Liver (tissue), 9 donors: ENCODE measurements around the gene KSR2. TPM values are rescaled to one million over a fixed set of nuclear protein-coding genes. Genes with fewer than 3 reads are reported as not detected.

Experiments
- DNase-seq: peaks from one replicate; pipeline ENCODE4 v3.0.0-alpha.2; 2017; ENCODE audit warnings: low spot score
- H3K27ac ChIP-seq, 2 donors: one replicate each; pipeline ENCODE4 v1.7.0; 2013; ENCODE audit warnings: inconsistent platforms in 2 of 2, low read length in 2 of 2, control low read depth in 1 of 2, low read depth in 1 of 2, mild to moderate bottlenecking in 1 of 2
- H3K27me3 ChIP-seq, 4 donors: one replicate each; pipeline versions ENCODE4 v1.6.1 to v1.7.0; 2013; ENCODE audit warnings: low read length in 3 of 4, inconsistent platforms in 1 of 4, mild to moderate bottlenecking in 1 of 4, moderate library complexity in 1 of 4; ENCODE audit not compliant: control insufficient read depth in 4 of 4, insufficient read depth in 4 of 4
- H3K36me3 ChIP-seq, 4 donors: one replicate each; pipeline versions ENCODE4 v1.6.1 to v1.7.0; 2013; ENCODE audit warnings: low read length in 3 of 4, mild to moderate bottlenecking in 3 of 4, low read depth in 1 of 4, moderate library complexity in 1 of 4; ENCODE audit not compliant: control insufficient read depth in 4 of 4, insufficient read depth in 3 of 4
- H3K4me1 ChIP-seq, 4 donors: one replicate each; pipeline versions ENCODE4 v1.6.1 to v1.7.0; 2013; ENCODE audit warnings: low read length in 3 of 4, mild to moderate bottlenecking in 3 of 4, moderate library complexity in 1 of 4; ENCODE audit not compliant: control insufficient read depth in 4 of 4, insufficient read depth in 4 of 4
- H3K4me3 ChIP-seq, 3 donors: one replicate each; pipeline versions ENCODE4 v1.6.1 to v1.7.0; 2013; ENCODE audit warnings: low read length in 3 of 3, control low read depth in 1 of 3, low read depth in 1 of 3, mild to moderate bottlenecking in 1 of 3
- H3K9ac ChIP-seq, 2 donors: one replicate each; pipeline ENCODE4 v1.7.0; 2013; ENCODE audit warnings: low read length in 2 of 2, mild to moderate bottlenecking in 2 of 2, moderate library complexity in 2 of 2, control low read depth in 1 of 2, low read depth in 1 of 2
- H3K9me3 ChIP-seq, 4 donors: one replicate each; pipeline versions ENCODE4 v1.6.1 to v1.7.0; 2013; ENCODE audit warnings: low read length in 3 of 4; ENCODE audit not compliant: control insufficient read depth in 4 of 4
- EGR1 ChIP-seq, 2 donors: IDR thresholded peaks; 2 replicates each; pipeline ENCODE4 v1.6.1; 2016 to 2018; ENCODE audit warnings: antibody characterized with exemption in 2 of 2, low read depth in 2 of 2
- FOXA1 ChIP-seq: IDR thresholded peaks from 2 replicates; pipeline ENCODE4 v1.6.1; 2016; ENCODE audit warnings: antibody characterized with exemption
- FOXA2 ChIP-seq: IDR thresholded peaks from 2 replicates; pipeline ENCODE4 v1.6.1; 2016; ENCODE audit warnings: antibody characterized with exemption
- GABPA ChIP-seq, 2 donors: IDR thresholded peaks in 1 of 2; conservative IDR thresholded peaks in 1 of 2; 2 replicates each; pipeline ENCODE4 v1.6.1; 2016; ENCODE audit warnings: antibody characterized with exemption in 2 of 2, mild to moderate bottlenecking in 1 of 2, moderate library complexity in 1 of 2
- HNF4A ChIP-seq, 2 donors: conservative IDR thresholded peaks; 2 replicates each; pipeline ENCODE4 v1.6.1; 2016; ENCODE audit warnings: antibody characterized with exemption in 2 of 2, mild to moderate bottlenecking in 2 of 2
- HNF4G ChIP-seq: IDR thresholded peaks from 2 replicates; pipeline ENCODE4 v1.6.1; 2016; ENCODE audit warnings: antibody characterized with exemption
- JUND ChIP-seq, 2 donors: IDR thresholded peaks; 2 replicates each; pipeline ENCODE4 v1.6.1; 2016; ENCODE audit warnings: antibody characterized with exemption in 2 of 2
- NR2F2 ChIP-seq: IDR thresholded peaks from 2 replicates; pipeline ENCODE4 v1.6.1; 2016; ENCODE audit warnings: antibody characterized with exemption
- RAD21 ChIP-seq, 2 donors: IDR thresholded peaks; 2 replicates each; pipeline ENCODE4 v1.6.1; 2016; ENCODE audit warnings: antibody characterized with exemption in 2 of 2, mild to moderate bottlenecking in 2 of 2
- RXRA ChIP-seq, 2 donors: IDR thresholded peaks; 2 replicates each; pipeline ENCODE4 v1.6.1; 2017 to 2018; ENCODE audit warnings: antibody characterized with exemption in 2 of 2, mild to moderate bottlenecking in 1 of 2
- SP1 ChIP-seq: IDR thresholded peaks from 2 replicates; pipeline ENCODE4 v1.6.1; 2018; ENCODE audit warnings: antibody characterized with exemption, mild to moderate bottlenecking
- TAF1 ChIP-seq: conservative IDR thresholded peaks from 2 replicates; pipeline ENCODE4 v1.6.1; 2016; ENCODE audit warnings: antibody characterized with exemption, mild to moderate bottlenecking
- YY1 ChIP-seq: IDR thresholded peaks from 2 replicates; pipeline ENCODE4 v1.6.1; 2016; ENCODE audit warnings: antibody characterized with exemption, mild to moderate bottlenecking
- WGBS: extraction: QIAGEN DNeasy Blood & Tissue Kit; methylation state at CpG from one replicate; pipeline ENCODE4 v1.1.7; 2013; 5-methylcytosine and 5-hydroxymethylcytosine counted together
- polyA plus RNA-seq, 2 donors: library from polyadenylated mRNA; stranded (reverse) in 1 of 2; unstranded in 1 of 2; fragments of 200-250 nt in 1 of 2; fragments of >200 nt in 1 of 2; fragmentation: Nextera tagmentation in 1 of 2; extraction: Ambion mirVana in 1 of 2; gene quantifications; one replicate each; pipeline versions ENCODE4 v1.2.1 to v1.2.3, GENCODE V29; 2013 to 2015
- total RNA-seq, 2 donors: library from RNA; depleted of rRNA; stranded (reverse); fragments of >200 nt; gene quantifications; one replicate each; pipeline ENCODE4 v1.2.3, GENCODE V29; 2014
- TF ChIP-seq, protein P1 (sequence below): IDR thresholded peaks from 2 replicates; pipeline ENCODE4 v1.6.1; 2016; ENCODE audit warnings: antibody characterized with exemption, mild to moderate bottlenecking
- TF ChIP-seq, protein P2 (sequence below): IDR thresholded peaks from 2 replicates; pipeline ENCODE4 v1.6.1; 2016; ENCODE audit warnings: antibody characterized with exemption
- TF ChIP-seq, protein P3 (sequence below): IDR thresholded peaks from 2 replicates; pipeline ENCODE4 v1.6.1; 2016; ENCODE audit warnings: antibody characterized with exemption
- TF ChIP-seq, protein P4 (sequence below): IDR thresholded peaks from 2 replicates; pipeline ENCODE4 v1.6.1; 2016; ENCODE audit warnings: antibody characterized with exemption
- TF ChIP-seq, protein P5 (sequence below): fragments of 150-350 bp; IDR thresholded peaks from 2 replicates; pipeline ENCODE4 v1.5.1; 2017; ENCODE audit warnings: improper control_type of control experiment, low read depth, low read length; ENCODE audit not compliant: missing input control
- donor health status: healthy.
- donor health status: healthy.
- donor health status: healthy.
- donor health status: healthy.
- donor health status: healthy.

Gene KSR2
- total and polyA plus RNA-seq, 4 donors: under 0.01 to 0.02 (median under 0.01) TPM; not detected in 1

DNA sequence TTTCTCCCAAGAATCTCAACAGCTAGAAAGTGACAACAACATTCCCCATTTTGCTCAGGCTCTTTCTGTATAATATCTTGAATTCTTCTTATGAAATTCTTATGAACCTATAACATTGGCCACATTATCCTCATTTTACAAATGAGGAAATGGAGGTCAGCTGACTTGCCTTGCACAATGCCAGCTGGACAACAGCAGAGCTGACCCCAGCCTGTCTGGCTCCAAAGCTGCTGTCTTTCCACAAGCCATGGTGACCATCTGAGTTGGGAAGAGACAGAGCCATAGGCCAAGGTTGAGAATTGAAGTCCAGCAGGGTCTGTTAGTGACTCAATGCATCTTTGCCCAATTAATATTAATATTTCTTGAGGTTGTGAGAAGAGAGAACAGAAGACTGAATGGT lies 87.3 kb downstream of the KSR2 start:
- Histone ChIP-seq H3K27ac (no peak overlapping the region), H3K36me3 (no peaks in the 10 kb centered on the region), H3K9ac (no peak overlapping the region), H3K9me3 (no peaks in the 10 kb centered on the region), H3K4me1 (no peaks in the 10 kb centered on the region), H3K4me3 (no peak overlapping the region), H3K27me3 (no peaks in the 10 kb centered on the region)
- TF ChIP-seq EGR1 (IDR thresholded peaks at IDR 0.05; ENCODE audit: low read depth in 2 of 2) (no peak), TAF1 (no peak), FOXA1 (no peak), SP1 (no peak), RXRA (IDR thresholded peaks at IDR 0.05) (no peak), NR2F2 (no peak), RAD21 (IDR thresholded peaks at IDR 0.05) (no peak), HNF4G (no peak)
- TF ChIP-seq, protein P1, sequence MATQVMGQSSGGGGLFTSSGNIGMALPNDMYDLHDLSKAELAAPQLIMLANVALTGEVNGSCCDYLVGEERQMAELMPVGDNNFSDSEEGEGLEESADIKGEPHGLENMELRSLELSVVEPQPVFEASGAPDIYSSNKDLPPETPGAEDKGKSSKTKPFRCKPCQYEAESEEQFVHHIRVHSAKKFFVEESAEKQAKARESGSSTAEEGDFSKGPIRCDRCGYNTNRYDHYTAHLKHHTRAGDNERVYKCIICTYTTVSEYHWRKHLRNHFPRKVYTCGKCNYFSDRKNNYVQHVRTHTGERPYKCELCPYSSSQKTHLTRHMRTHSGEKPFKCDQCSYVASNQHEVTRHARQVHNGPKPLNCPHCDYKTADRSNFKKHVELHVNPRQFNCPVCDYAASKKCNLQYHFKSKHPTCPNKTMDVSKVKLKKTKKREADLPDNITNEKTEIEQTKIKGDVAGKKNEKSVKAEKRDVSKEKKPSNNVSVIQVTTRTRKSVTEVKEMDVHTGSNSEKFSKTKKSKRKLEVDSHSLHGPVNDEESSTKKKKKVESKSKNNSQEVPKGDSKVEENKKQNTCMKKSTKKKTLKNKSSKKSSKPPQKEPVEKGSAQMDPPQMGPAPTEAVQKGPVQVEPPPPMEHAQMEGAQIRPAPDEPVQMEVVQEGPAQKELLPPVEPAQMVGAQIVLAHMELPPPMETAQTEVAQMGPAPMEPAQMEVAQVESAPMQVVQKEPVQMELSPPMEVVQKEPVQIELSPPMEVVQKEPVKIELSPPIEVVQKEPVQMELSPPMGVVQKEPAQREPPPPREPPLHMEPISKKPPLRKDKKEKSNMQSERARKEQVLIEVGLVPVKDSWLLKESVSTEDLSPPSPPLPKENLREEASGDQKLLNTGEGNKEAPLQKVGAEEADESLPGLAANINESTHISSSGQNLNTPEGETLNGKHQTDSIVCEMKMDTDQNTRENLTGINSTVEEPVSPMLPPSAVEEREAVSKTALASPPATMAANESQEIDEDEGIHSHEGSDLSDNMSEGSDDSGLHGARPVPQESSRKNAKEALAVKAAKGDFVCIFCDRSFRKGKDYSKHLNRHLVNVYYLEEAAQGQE: no peak
- TF ChIP-seq, protein P2, sequence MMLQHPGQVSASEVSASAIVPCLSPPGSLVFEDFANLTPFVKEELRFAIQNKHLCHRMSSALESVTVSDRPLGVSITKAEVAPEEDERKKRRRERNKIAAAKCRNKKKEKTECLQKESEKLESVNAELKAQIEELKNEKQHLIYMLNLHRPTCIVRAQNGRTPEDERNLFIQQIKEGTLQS: no peak
- no peak for DNase-seq

DNA sequence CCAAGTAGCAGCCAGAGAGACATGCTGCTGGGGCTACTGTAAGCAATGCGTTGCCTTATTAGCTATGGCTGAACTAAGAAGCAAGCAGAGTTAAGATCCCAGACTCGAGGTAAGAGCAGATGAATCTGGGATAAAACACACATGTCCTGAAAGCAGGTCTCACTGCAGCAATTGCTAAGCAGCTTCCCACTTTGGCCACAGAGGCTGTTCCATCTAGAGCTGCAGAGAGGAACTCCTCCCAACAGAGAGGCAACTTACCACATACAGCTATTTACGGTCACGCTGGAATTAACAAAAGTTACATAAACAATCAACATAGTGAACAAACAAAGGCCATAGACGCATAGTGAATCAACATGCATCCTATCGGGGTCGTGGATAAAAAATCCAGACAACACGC lies 90.2 kb downstream of the KSR2 start:
- TF ChIP-seq FOXA2 (no peak), HNF4G (no peak), RXRA (IDR thresholded peaks at IDR 0.05) (no peak), HNF4A (conservative IDR thresholded peaks at IDR 0.05) (no peak), EGR1 (IDR thresholded peaks at IDR 0.05; ENCODE audit: low read depth in 2 of 2) (no peak), GABPA (IDR thresholded peaks at IDR 0.05 in 1 of 2, conservative IDR thresholded peaks at IDR 0.05 in 1 of 2) (no peak), RAD21 (IDR thresholded peaks at IDR 0.05) (no peak), NR2F2 (no peak), YY1 (no peak), FOXA1 (no peak), SP1 (no peak), JUND (IDR thresholded peaks at IDR 0.05) (no peak), TAF1 (no peak)
- TF ChIP-seq, protein P1: no peak
- TF ChIP-seq, protein P3, sequence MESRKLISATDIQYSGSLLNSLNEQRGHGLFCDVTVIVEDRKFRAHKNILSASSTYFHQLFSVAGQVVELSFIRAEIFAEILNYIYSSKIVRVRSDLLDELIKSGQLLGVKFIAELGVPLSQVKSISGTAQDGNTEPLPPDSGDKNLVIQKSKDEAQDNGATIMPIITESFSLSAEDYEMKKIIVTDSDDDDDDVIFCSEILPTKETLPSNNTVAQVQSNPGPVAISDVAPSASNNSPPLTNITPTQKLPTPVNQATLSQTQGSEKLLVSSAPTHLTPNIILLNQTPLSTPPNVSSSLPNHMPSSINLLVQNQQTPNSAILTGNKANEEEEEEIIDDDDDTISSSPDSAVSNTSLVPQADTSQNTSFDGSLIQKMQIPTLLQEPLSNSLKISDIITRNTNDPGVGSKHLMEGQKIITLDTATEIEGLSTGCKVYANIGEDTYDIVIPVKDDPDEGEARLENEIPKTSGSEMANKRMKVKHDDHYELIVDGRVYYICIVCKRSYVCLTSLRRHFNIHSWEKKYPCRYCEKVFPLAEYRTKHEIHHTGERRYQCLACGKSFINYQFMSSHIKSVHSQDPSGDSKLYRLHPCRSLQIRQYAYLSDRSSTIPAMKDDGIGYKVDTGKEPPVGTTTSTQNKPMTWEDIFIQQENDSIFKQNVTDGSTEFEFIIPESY: no peak
- TF ChIP-seq, protein P2: no peak
- TF ChIP-seq, protein P4, sequence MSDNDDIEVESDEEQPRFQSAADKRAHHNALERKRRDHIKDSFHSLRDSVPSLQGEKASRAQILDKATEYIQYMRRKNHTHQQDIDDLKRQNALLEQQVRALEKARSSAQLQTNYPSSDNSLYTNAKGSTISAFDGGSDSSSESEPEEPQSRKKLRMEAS: no peak
- TF ChIP-seq, protein P5, sequence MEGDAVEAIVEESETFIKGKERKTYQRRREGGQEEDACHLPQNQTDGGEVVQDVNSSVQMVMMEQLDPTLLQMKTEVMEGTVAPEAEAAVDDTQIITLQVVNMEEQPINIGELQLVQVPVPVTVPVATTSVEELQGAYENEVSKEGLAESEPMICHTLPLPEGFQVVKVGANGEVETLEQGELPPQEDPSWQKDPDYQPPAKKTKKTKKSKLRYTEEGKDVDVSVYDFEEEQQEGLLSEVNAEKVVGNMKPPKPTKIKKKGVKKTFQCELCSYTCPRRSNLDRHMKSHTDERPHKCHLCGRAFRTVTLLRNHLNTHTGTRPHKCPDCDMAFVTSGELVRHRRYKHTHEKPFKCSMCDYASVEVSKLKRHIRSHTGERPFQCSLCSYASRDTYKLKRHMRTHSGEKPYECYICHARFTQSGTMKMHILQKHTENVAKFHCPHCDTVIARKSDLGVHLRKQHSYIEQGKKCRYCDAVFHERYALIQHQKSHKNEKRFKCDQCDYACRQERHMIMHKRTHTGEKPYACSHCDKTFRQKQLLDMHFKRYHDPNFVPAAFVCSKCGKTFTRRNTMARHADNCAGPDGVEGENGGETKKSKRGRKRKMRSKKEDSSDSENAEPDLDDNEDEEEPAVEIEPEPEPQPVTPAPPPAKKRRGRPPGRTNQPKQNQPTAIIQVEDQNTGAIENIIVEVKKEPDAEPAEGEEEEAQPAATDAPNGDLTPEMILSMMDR: no peak
- WGBS: 65% methylated on average over 8 of the region's 8 CpGs
- H3K27ac ChIP-seq: no peak overlapping the region
- H3K36me3 ChIP-seq: no peaks in the 10 kb centered on the region
- H3K4me3 ChIP-seq: no peak overlapping the region
- no peaks in the 10 kb centered on the region for H3K9me3 ChIP-seq
- H3K27me3 ChIP-seq: no peaks in the 10 kb centered on the region
- H3K9ac ChIP-seq: no peak overlapping the region
- no peak for DNase-seq
- H3K4me1 ChIP-seq: no peaks in the 10 kb centered on the region
